Measurements from ENCODE around the gene EXOSC10. TPM values are rescaled to one million over a fixed set of nuclear protein-coding genes. Genes with fewer than 3 reads are reported as not detected.

The EXOSC10 gene
- total RNA-seq, 4 donors from 2014 or later, result 96.1 to 181 (median 127) TPM

DNA sequence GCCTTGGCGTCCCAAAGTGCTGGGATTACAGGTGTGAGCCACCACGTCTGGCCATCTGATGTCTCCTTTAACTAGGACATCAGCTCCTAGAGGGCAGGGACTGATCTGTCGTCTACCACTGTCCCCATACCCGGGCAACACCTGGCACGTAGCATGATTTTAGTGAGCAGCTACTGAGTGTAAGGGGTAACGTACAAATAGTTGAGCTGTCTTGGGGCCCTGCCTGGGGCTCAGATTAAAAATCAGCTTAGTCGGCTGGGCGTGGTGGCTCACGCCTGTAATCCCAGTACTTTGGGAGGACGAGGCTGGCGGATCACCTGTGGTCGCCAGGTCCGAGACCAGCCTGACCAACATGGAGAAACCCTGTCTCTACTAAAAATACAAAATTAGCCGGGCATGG is 41.6 kb downstream of the EXOSC10 start:
- Histone ChIP-seq H3K4me1 (peaks cover 0 to 47% (median 24%) of the 10 kb centered on the region in 4 donors), H3K27me3 (no peaks in the 10 kb centered on the region), H3K27ac (no peak overlapping the region), H3K36me3 (peaks cover 0 to 46% (median 8%) of the 10 kb centered on the region in 3 donors), H3K9me3 (no peaks in the 10 kb centered on the region), H3K4me3 (peak overlapping the region in 1 of 4 donors; percentile 100)
- DNase-seq (ENCODE audit: low spot score in 2 of 2), result no peak
- TF ChIP-seq, protein P1, sequence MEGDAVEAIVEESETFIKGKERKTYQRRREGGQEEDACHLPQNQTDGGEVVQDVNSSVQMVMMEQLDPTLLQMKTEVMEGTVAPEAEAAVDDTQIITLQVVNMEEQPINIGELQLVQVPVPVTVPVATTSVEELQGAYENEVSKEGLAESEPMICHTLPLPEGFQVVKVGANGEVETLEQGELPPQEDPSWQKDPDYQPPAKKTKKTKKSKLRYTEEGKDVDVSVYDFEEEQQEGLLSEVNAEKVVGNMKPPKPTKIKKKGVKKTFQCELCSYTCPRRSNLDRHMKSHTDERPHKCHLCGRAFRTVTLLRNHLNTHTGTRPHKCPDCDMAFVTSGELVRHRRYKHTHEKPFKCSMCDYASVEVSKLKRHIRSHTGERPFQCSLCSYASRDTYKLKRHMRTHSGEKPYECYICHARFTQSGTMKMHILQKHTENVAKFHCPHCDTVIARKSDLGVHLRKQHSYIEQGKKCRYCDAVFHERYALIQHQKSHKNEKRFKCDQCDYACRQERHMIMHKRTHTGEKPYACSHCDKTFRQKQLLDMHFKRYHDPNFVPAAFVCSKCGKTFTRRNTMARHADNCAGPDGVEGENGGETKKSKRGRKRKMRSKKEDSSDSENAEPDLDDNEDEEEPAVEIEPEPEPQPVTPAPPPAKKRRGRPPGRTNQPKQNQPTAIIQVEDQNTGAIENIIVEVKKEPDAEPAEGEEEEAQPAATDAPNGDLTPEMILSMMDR (IDR thresholded peaks at IDR 0.05), result no peak
- no peak for TF ChIP-seq POLR2A (IDR thresholded peaks at IDR 0.05)
- TF ChIP-seq EP300 (IDR thresholded peaks at IDR 0.05), result no peak
- 92 to 95% methylated on average over 14 of the region's 14 CpGs for WGBS, 2 donors

DNA sequence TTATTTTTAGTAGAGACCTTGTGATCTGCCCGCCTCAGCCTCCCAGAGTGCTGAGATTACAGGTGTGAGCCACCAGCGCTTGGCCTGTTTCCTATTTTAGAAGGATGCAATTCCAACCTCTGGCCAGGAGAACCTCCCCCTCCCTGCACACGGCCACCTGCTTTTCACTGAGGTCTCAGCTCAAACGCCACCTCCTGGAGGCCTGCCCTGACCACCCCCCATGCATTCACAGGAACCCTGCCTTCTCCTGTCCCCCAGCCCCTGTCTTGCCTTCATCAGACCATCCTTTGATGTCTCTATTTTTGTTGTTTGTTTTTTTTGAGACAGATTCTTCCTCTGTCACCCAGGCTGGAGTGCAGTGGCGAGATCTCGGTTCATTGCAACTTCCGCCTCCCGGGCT is 42.2 kb downstream of the EXOSC10 start:
- 90 to 91% methylated on average over 8 of the region's 8 CpGs for WGBS, 2 donors
- peaks cover 0 to 46% (median 8%) of the 10 kb centered on the region in 3 donors for H3K36me3 ChIP-seq
- no peaks in the 10 kb centered on the region for H3K9me3 ChIP-seq
- no peaks in the 10 kb centered on the region for H3K27me3 ChIP-seq
- no peak for TF ChIP-seq POLR2A (IDR thresholded peaks at IDR 0.05)
- TF ChIP-seq, protein P1 (IDR thresholded peaks at IDR 0.05), result no peak
- TF ChIP-seq EP300 (IDR thresholded peaks at IDR 0.05), result no peak
- H3K4me1 ChIP-seq, result peaks cover 0 to 48% (median 21%) of the 10 kb centered on the region in 4 donors
- peak overlapping the region in 1 of 4 donors; percentile 100 for H3K4me3 ChIP-seq
- no peak for DNase-seq (ENCODE audit: low spot score in 2 of 2)
- no peak overlapping the region for H3K27ac ChIP-seq

- 76 to 81% methylated on average over 5 to 7 of the region's 7 CpGs for WGBS, 2 donors
Observed at GRCh38 chr1:11056504-11056903, 43.2 kb downstream of the EXOSC10 start.

DNA sequence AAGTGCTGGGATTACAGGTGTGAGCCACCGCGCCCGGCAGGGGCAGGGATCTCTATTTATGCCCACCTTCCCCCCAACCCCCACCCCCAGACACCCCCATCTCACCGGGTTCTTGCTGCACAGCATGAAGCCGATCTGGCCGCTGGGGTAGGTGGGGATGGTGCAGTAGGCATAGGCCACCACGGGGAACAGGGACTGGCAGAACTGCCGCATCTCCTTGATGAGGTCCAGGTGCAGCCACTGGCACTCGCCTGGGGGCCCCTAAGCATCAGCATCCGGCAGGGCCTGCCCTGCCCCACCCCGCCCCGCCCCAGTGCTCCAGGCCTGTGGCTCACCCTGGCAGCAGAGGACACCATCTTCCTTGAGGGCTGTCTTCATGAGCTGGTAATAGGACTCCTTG is 44.0 kb downstream of the EXOSC10 start:
- H3K27ac ChIP-seq, result no peak overlapping the region
- peaks cover 0 to 30% (median 11%) of the 10 kb centered on the region in 4 donors for H3K4me1 ChIP-seq
- no peaks in the 10 kb centered on the region for H3K27me3 ChIP-seq
- H3K4me3 ChIP-seq, result no peak overlapping the region
- peaks cover 0 to 46% (median 8%) of the 10 kb centered on the region in 3 donors for H3K36me3 ChIP-seq
- TF ChIP-seq POLR2A (IDR thresholded peaks at IDR 0.05), result no peak
- no peak for TF ChIP-seq EP300 (IDR thresholded peaks at IDR 0.05)
- TF ChIP-seq, protein P1 (IDR thresholded peaks at IDR 0.05), result no peak
- DNase-seq (ENCODE audit: low spot score in 2 of 2), result no peak
- WGBS, 2 donors, result 87 to 91% methylated on average over 6 to 7 of the region's 12 CpGs
- H3K9me3 ChIP-seq, result no peaks in the 10 kb centered on the region

More at GRCh38 chr1:11056504-11056903, 43.2 kb downstream of the EXOSC10 start:
- TF ChIP-seq EP300 (IDR thresholded peaks at IDR 0.05), result no peak
- no peak for TF ChIP-seq POLR2A (IDR thresholded peaks at IDR 0.05)
- TF ChIP-seq, protein P1 (IDR thresholded peaks at IDR 0.05), result no peak
- Histone ChIP-seq H3K27me3 (no peaks in the 10 kb centered on the region), H3K27ac (no peak overlapping the region), H3K4me1 (peaks cover 0 to 38% (median 18%) of the 10 kb centered on the region in 4 donors), H3K4me3 (no peak overlapping the region), H3K9me3 (no peaks in the 10 kb centered on the region), H3K36me3 (peaks cover 0 to 46% (median 8%) of the 10 kb centered on the region in 3 donors)
- DNase-seq (ENCODE audit: low spot score in 2 of 2), result no peak

- 80 to 85% methylated on average over 17 to 18 of the region's 22 CpGs for WGBS, 2 donors
- Histone ChIP-seq H3K27me3 (no peaks in the 10 kb centered on the region), H3K36me3 (peaks cover 0 to 46% (median 8%) of the 10 kb centered on the region in 3 donors), H3K4me3 (no peak overlapping the region), H3K9me3 (no peaks in the 10 kb centered on the region), H3K4me1 (peaks cover 0 to 28% (median 8%) of the 10 kb centered on the region in 4 donors), H3K27ac (no peak overlapping the region)
- DNase-seq (ENCODE audit: low spot score in 2 of 2), result no peak
- TF ChIP-seq, protein P1 (IDR thresholded peaks at IDR 0.05), result no peak
- TF ChIP-seq POLR2A (IDR thresholded peaks at IDR 0.05) (no peak), EP300 (IDR thresholded peaks at IDR 0.05) (no peak)
Observed at GRCh38 chr1:11054666-11055065, 45.0 kb downstream of the EXOSC10 start.
